GM11168 (cell line): ENCODE data around the gene DIS3L2.
"Not testable (repeated sequence)": the region's sequence is repeated elsewhere in the genome, so short reads cannot be mapped to it uniquely, and the experiment has no call there.

Experiments used
- in situ Hi-C: fragments of 300-500 bp; cut with MboI; formaldehyde crosslinking; loops from one replicate; pipeline ENCODE4 v1.12.0; 2022; ENCODE audit warnings: low sequenced_read_pairs; ENCODE audit not compliant: unreplicated experiment

Gene DIS3L2

GRCh38 chr2:231947112-231947511 is 14.4 kb upstream of the DIS3L2 start:
- in situ Hi-C loops: not testable (repeated sequence)

- in situ Hi-C loops: no loop called here
Measured at GRCh38 chr2:231947694-231948093, 13.8 kb upstream of the DIS3L2 start.

GRCh38 chr2:231951452-231952035 is 10.0 kb upstream of the DIS3L2 start:
- in situ Hi-C loops: no loop called here

- in situ Hi-C loops: no loop called here
Measured at GRCh38 chr2:231955758-231956472, 5.6 kb upstream of the DIS3L2 start.

GRCh38 chr2:231957913-231958763 is 3.4 kb upstream of the DIS3L2 start:
- in situ Hi-C loops: no loop called here

- in situ Hi-C loops: no loop called here
Measured at GRCh38 chr2:231960810-231961348, 634 bp upstream of the DIS3L2 start.

GRCh38 chr2:231965102-231965501 is 3.6 kb downstream of the DIS3L2 start:
- in situ Hi-C loops: no loop called here

GRCh38 chr2:231966886-231967285 is 5.4 kb downstream of the DIS3L2 start:
- in situ Hi-C loops: no loop called here

- in situ Hi-C loops: no loop called here
Measured at GRCh38 chr2:231968820-231969219, 7.3 kb downstream of the DIS3L2 start.

GRCh38 chr2:231970461-231970860 is 8.9 kb downstream of the DIS3L2 start:
- in situ Hi-C loops: no loop called here

GRCh38 chr2:231975001-231975400 is 13.5 kb downstream of the DIS3L2 start:
- in situ Hi-C loops: no loop called here

GRCh38 chr2:231977430-231977829 is 15.9 kb downstream of the DIS3L2 start:
- in situ Hi-C loops: no loop called here

- in situ Hi-C loops: no loop called here
Measured at GRCh38 chr2:231984992-231985391, 23.5 kb downstream of the DIS3L2 start.

GRCh38 chr2:231985823-231986261 is 24.3 kb downstream of the DIS3L2 start:
- in situ Hi-C loops: no loop called here

GRCh38 chr2:231987124-231987727 is 25.7 kb downstream of the DIS3L2 start:
- in situ Hi-C loops: no loop called here

- in situ Hi-C loops: no loop called here
Measured at GRCh38 chr2:231988179-231988866, 26.8 kb downstream of the DIS3L2 start.

- in situ Hi-C loops: no loop called here
Measured at GRCh38 chr2:231991664-231992063, 30.2 kb downstream of the DIS3L2 start.

GRCh38 chr2:231992888-231993287 is 31.4 kb downstream of the DIS3L2 start:
- in situ Hi-C loops: no loop called here

- in situ Hi-C loops: no loop called here
Measured at GRCh38 chr2:231996797-231997540, 35.5 kb downstream of the DIS3L2 start.
